ENCODE results near the gene SLC29A2.

SLC29A2 gene

DNA sequence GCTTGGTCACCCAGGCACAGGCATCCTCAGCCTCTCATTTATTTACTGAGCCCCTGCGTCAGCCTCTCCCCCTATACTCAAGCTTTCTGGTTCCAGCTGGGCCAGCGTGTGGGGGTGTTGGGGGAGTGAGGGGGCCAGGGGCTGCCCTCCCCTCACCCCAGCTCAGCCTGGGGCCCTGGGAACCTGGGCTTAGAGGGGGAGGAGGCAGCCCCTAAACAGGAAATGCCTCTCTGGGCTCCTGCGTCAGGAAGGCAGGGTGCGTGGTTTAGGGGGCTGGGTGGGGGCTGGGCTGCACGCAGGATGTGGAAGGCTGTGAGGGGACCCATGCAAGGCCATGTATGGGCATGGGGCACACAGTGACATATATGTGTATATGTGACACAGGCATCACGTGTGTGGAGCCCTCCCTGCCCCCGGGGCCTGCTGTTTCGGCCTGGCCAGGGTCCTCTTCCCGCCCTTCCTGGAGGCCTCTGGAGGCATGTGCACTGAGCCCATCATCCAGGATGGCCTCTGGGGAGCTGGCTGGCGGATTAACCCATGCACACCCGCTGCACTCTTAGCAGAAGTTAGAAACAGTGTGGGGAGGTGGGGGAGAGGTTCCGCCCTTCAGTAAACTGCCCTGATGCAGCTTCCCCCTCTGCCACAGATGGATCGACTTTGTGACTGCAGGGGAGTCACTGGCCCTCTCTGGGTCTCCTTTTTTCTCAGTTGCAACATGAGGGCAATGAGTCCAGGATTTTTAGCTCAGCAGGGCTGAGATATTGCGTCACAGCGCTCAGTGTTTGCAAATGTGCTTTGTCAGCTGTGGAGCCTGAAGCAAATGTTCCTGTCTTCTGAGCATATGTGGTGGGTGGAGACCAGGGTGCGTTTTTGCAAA, 53.6 kb downstream of the SLC29A2 start:
- no peak for FAIRE-seq

DNA sequence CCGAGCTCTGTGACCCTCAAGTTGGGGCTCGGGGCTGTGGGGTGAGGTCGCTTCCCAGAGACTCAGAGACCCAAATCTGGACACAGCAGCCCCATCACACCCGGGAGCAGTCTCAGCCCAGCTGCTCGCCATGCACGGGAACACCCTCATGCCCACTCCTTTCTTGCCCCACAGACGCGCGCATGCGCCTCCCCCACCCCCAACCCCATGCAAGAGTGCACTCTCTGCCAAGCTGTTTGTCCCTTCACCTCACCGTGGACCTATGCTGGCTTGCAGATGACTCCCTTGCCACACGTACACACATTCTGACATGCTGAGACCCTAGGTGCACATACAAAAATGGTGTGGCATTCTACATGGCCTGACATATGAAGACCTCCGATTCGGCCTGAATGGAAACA, 54.2 kb downstream of the SLC29A2 start:
- FAIRE-seq, result no peak

DNA sequence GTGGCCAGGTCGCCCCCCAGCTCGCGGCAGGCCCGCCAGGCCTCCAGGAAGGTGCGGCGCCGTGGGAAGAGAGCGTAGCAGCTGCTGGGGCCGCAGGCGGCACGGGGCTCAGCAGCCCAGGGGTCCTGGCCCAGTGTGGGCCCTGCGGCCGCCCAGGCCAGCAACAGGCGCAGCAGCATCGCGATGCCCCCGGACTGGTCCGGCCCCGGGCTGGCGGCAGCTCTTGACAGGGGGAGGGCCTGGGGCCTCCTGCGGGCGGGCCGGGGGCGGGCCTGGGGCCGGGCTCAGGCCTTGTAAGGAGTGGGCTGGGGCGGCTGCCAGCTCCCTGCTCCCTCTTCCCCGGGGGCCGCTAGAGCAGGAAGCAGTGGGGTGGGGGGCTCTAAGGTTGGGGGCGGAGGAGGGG, 54.7 kb downstream of the SLC29A2 start, which contains the start of gene CD248:
CD248 (minus strand) TSS at position 196 of the 403 bp plus-strand sequence; CDS start at position 179, 17 bp downstream.
- no peak for FAIRE-seq

DNA sequence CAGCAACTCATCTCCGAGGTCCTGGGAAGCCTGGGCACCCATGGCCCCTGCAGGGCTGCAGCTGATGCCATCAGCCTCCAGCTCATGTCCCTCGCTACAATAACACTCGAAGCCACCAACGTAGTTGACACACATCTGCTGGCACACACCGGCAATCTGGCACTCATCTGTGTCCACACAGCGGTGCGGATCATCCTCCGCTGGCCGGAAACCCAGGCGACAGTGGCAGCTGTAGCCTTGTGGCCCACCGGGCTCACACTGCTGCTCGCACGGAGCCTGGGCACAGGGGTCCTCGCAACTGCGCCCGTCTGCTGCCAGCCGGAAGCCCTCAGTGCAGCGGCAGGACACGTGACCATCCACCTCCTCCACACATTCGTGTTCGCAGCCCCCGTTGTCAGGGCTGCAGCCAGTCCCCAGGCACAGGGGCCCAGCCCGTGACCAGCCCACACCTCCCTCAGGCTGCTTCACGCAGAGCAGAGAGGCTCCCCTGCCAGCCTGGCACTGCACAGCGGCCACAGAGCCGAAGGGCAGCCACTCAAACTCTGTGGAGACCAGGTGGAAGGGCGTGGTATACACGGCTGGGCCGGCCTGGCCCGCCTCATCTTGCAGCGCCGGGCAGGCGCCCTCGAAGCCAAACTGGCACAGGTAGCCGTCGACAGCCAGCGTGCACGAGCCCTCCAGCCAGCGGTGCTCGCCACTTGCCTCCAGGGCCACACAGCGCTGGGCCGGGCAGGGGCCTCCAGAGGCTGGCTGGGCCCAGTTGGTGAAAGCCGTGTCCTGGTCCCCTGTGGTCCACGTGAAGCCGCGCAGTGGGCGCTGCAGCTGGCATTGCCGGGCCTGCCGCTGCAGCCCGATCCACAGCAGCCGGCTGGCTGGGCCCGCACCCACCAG, 55.4 kb downstream of the SLC29A2 start:
- no peak for FAIRE-seq

DNA sequence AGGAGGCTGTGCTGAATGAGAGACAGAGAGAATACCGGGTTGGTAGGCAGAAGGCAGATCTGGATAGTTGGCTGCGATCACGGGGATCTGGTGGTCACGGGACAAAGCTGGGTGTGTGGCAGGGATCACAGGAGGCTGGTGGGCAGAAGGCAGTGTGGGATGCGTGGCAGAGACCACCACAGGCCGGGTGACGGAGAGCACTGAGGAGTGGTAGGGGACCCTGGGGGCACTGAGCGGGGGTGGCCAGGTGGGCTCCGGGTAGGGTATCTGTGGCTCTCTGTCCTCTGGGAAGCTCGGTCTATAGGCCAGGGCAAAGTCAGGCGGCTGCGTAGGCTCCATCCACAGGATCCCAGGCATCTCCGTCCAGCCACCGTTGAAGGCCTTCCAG, 56.1 kb downstream of the SLC29A2 start:
- no peak for FAIRE-seq

DNA sequence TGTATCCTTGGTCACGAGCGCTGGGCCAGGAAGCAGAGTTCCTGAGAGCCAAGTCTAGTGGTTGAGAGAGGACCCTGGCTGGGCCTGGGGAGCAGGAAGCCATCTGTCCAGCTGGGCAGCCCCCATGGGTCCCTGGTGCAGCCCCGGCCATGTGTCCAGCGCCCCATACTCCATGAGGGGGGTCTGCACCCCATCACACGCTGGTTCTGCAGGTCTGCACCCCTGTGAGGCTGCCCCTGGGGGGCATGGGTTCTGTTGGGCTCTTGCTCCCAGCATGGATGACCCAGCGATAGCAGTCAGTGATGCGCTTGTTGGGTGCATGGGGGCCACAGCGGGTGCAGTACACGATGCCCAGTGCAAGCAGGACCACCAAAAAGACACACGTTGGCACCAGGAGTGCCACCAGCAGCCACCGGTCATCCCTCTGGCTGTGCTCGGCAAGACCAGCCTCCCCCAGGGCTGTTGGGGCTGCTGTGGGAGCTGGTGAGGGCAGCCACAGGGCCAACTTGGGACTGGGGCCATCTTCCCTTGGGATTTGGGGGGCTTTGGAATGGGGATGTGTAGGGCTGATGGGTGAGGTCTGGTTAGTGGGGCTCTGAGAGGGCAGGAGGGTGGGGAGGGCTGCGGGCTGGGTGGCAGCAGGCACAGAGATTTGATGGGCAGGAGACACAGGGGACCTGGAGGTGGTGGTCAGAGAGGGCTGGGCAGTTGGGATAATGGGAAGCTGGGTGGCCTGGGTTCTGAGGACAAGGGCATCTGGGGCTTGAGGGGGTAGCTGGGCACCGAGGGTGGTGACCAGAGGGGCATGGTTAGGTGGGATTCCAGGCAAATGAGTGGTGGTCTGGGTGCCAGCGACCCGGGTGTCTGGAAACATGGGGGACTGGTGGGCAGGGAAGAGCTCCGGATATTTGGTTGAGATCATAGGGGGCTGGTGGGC, 56.7 kb downstream of the SLC29A2 start:
- FAIRE-seq, result no peak

DNA sequence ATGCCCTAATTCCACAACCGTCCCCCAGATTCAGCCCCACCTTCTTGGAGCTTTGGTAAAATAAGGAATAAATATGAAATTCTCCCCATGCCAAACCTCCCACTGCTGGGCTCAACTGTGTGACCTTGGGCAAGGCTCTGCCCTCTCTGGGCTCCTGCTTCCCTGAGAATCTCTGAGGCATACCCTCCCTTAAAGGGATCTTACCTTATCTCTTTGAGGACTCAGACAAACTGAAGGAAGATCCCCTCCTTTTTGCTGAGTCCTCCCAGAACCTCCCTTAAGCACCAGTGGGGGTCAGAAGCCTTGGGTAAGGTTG, 57.4 kb downstream of the SLC29A2 start:
- FAIRE-seq, result no peak

DNA sequence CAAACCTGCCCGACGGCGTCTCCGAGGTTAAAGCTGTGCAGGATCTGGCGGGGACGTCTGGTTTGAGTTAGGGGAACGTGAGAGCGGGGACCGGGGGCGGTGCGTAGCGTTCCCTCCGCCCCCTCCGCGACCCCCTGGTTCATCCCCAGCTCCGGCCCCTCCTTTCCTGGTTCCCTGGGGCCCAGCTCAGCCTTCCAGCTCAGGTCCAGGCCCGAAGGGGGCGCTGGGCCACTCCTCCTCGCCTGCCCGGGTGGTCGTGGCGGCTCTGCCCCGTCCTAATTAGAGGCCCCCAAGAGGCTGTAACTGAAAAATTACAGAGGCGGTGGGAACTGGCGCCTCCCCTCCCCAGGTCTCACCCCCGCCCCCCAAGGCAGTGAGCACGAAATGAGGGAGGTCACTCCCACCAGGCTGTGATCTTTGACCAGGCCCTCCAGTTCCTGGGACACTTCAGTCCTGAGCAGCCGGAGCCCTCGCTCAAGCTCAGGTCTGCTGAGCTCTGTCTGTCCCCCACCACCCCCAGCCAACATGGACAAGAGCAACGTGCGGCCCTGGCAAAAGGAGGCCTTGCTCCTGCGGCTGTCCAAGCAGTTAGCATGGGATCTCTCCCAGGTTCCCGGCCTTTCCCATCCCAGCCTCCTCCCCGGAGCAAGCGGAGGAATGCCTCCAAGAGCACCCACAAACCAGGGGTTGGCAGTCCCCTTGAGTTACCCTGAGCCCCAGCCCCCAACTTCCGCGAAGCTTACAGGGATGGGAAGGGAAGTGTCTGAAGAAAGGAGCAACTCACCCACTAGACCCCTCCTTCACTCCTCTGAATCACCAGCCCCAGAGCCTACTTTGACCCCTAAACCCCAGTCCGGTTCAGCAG, 58.0 kb downstream of the SLC29A2 start:
- FAIRE-seq, result no peak

DNA sequence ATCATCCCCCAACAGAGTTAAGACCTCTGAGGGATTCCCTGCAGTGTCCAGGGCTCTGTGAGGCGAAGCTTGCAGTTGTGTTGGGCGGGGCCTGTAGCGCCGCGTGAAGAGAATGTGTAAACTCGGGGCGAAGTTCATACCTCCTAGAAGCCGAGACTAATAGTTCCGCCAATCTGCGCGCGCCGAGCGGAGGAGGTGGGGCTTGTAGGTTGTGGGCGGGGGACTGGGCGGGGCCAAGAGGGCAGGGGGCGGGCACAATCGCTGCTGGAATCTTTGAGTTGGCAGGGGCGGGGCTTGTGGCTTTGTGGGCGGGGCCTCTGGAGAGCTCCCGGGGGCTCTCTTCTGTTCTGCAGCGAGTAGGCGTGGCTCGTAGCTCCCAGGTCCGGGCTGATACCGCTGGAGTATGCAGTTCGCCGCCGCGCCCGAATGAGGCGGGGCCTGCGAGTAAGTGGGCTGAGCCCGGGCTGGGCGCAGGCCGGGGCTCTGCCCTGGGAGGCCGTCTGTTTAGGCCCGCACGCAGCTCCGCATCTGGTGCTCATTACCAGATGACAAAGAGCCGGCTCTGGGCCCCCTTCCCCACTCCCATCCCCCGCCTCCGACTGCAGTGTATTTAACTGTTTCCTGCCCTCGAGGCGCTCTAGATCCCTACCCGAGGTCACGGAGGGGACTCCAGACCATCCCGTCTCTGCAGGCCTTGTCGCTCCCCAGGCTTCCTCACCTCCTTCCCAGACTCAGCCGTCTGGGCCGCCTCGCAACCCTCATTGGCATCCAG, 58.8 kb downstream of the SLC29A2 start:
- FAIRE-seq, result peak; percentile 58
